ENCODE results near the gene SMARCC1.

Gene SMARCC1

GRCh38 chr3:47794544-47794943, 12.9 kb upstream of the SMARCC1 start:
- no peak overlapping the region for H3K9ac ChIP-seq (ENCODE audit: low read depth, low read length)
- H3K4me1 ChIP-seq (ENCODE audit: control insufficient read depth, insufficient read depth, low read length) = no peaks in the 10 kb centered on the region
- H3K9me3 ChIP-seq (ENCODE audit: control insufficient read depth, insufficient read depth, low read length) = no peaks in the 10 kb centered on the region; the same call in 1 of the 2 replicates
- no peaks in the 10 kb centered on the region for H3K36me3 ChIP-seq (ENCODE audit: control insufficient read depth, insufficient read depth, low read length)
- H3K27ac ChIP-seq (ENCODE audit: low read depth, low read length) = no peak overlapping the region
- no peak overlapping the region for H3K4me3 ChIP-seq (ENCODE audit: low read depth, low read length)
- no peaks in the 10 kb centered on the region for H3K27me3 ChIP-seq (ENCODE audit: control insufficient read depth, insufficient read depth, low read length)

- Histone ChIP-seq H3K4me1 (ENCODE audit: control insufficient read depth, insufficient read depth, low read length) (no peaks in the 10 kb centered on the region), H3K9ac (ENCODE audit: low read depth, low read length) (no peak overlapping the region), H3K4me3 (ENCODE audit: low read depth, low read length) (no peak overlapping the region), H3K9me3 (ENCODE audit: control insufficient read depth, insufficient read depth, low read length) (no peaks in the 10 kb centered on the region; the same call in 1 of the 2 replicates), H3K36me3 (ENCODE audit: control insufficient read depth, insufficient read depth, low read length) (no peaks in the 10 kb centered on the region), H3K27me3 (ENCODE audit: control insufficient read depth, insufficient read depth, low read length) (no peaks in the 10 kb centered on the region), H3K27ac (ENCODE audit: low read depth, low read length) (no peak overlapping the region)
Measured at GRCh38 chr3:47792699-47793098, 11.0 kb upstream of the SMARCC1 start.

- H3K4me3 ChIP-seq (ENCODE audit: low read depth, low read length) = no peak overlapping the region
- H3K4me1 ChIP-seq (ENCODE audit: control insufficient read depth, insufficient read depth, low read length) = no peaks in the 10 kb centered on the region
- no peaks in the 10 kb centered on the region for H3K27me3 ChIP-seq (ENCODE audit: control insufficient read depth, insufficient read depth, low read length)
- no peak overlapping the region for H3K9ac ChIP-seq (ENCODE audit: low read depth, low read length)
- H3K36me3 ChIP-seq (ENCODE audit: control insufficient read depth, insufficient read depth, low read length) = no peaks in the 10 kb centered on the region
- H3K27ac ChIP-seq (ENCODE audit: low read depth, low read length) = no peak overlapping the region
- no peaks in the 10 kb centered on the region; the same call in 1 of the 2 replicates for H3K9me3 ChIP-seq (ENCODE audit: control insufficient read depth, insufficient read depth, low read length)
Measured at GRCh38 chr3:47791193-47791855, 9.6 kb upstream of the SMARCC1 start.

- Histone ChIP-seq H3K27ac (ENCODE audit: low read depth, low read length) (no peak overlapping the region), H3K4me1 (ENCODE audit: control insufficient read depth, insufficient read depth, low read length) (0 out of 2 replicates have a peak, but pooled peaks cover 7% of the 10 kb centered on the region), H3K9me3 (ENCODE audit: control insufficient read depth, insufficient read depth, low read length) (no peaks in the 10 kb centered on the region), H3K36me3 (ENCODE audit: control insufficient read depth, insufficient read depth, low read length) (peaks cover 8% of the 10 kb centered on the region; the same call in 1 of the 2 replicates), H3K27me3 (ENCODE audit: control insufficient read depth, insufficient read depth, low read length) (no peaks in the 10 kb centered on the region), H3K4me3 (ENCODE audit: low read depth, low read length) (no peak overlapping the region), H3K9ac (ENCODE audit: low read depth, low read length) (no peak overlapping the region)
Measured at GRCh38 chr3:47783673-47784072, 2.0 kb upstream of the SMARCC1 start.

GRCh38 chr3:47782446-47783308, 984 bp upstream of the SMARCC1 start:
- peaks cover 17% of the 10 kb centered on the region; the same call in 1 of the 2 replicates for H3K36me3 ChIP-seq (ENCODE audit: control insufficient read depth, insufficient read depth, low read length)
- peak overlapping the region; percentile 98 for H3K4me3 ChIP-seq (ENCODE audit: low read depth, low read length)
- H3K9me3 ChIP-seq (ENCODE audit: control insufficient read depth, insufficient read depth, low read length) = no peaks in the 10 kb centered on the region
- H3K27ac ChIP-seq (ENCODE audit: low read depth, low read length) = peak overlapping the region; percentile 100
- no peaks in the 10 kb centered on the region for H3K27me3 ChIP-seq (ENCODE audit: control insufficient read depth, insufficient read depth, low read length)
- peak overlapping the region; percentile 90 for H3K9ac ChIP-seq (ENCODE audit: low read depth, low read length)
- 0 out of 2 replicates have a peak, but pooled peaks cover 7% of the 10 kb centered on the region for H3K4me1 ChIP-seq (ENCODE audit: control insufficient read depth, insufficient read depth, low read length)

GRCh38 chr3:47780741-47781684, 680 bp downstream of the SMARCC1 start:
- 0 out of 2 replicates have a peak, but pooled peaks cover 7% of the 10 kb centered on the region for H3K4me1 ChIP-seq (ENCODE audit: control insufficient read depth, insufficient read depth, low read length)
- H3K27me3 ChIP-seq (ENCODE audit: control insufficient read depth, insufficient read depth, low read length) = no peaks in the 10 kb centered on the region

GRCh38 chr3:47778746-47779145, 2.9 kb downstream of the SMARCC1 start:
- Histone ChIP-seq H3K9me3 (ENCODE audit: control insufficient read depth, insufficient read depth, low read length) (no peaks in the 10 kb centered on the region), H3K4me1 (ENCODE audit: control insufficient read depth, insufficient read depth, low read length) (0 out of 2 replicates have a peak, but pooled peaks cover 7% of the 10 kb centered on the region), H3K4me3 (ENCODE audit: low read depth, low read length) (0 out of 2 replicates have a peak overlapping the region, but pooled peaks have one; percentile 98), H3K27ac (ENCODE audit: low read depth, low read length) (no peak overlapping the region), H3K27me3 (ENCODE audit: control insufficient read depth, insufficient read depth, low read length) (no peaks in the 10 kb centered on the region), H3K36me3 (ENCODE audit: control insufficient read depth, insufficient read depth, low read length) (peaks cover 21% of the 10 kb centered on the region; the same call in 1 of the 2 replicates), H3K9ac (ENCODE audit: low read depth, low read length) (no peak overlapping the region)

More at GRCh38 chr3:47780741-47781684, 680 bp downstream of the SMARCC1 start:
- H3K9ac ChIP-seq (ENCODE audit: low read depth, low read length) = peak overlapping the region; percentile 99
- H3K36me3 ChIP-seq (ENCODE audit: control insufficient read depth, insufficient read depth, low read length) = peaks cover 21% of the 10 kb centered on the region; the same call in 1 of the 2 replicates
- H3K9me3 ChIP-seq (ENCODE audit: control insufficient read depth, insufficient read depth, low read length) = no peaks in the 10 kb centered on the region
- peak overlapping the region; percentile 100 for H3K27ac ChIP-seq (ENCODE audit: low read depth, low read length)
- peak overlapping the region; percentile 98 for H3K4me3 ChIP-seq (ENCODE audit: low read depth, low read length)

GRCh38 chr3:47772788-47773187, 8.9 kb downstream of the SMARCC1 start:
- Histone ChIP-seq H3K4me3 (ENCODE audit: low read depth, low read length) (no peak overlapping the region), H3K27ac (ENCODE audit: low read depth, low read length) (no peak overlapping the region), H3K36me3 (ENCODE audit: control insufficient read depth, insufficient read depth, low read length) (peaks cover 59% of the 10 kb centered on the region), H3K9me3 (ENCODE audit: control insufficient read depth, insufficient read depth, low read length) (no peaks in the 10 kb centered on the region), H3K27me3 (ENCODE audit: control insufficient read depth, insufficient read depth, low read length) (no peaks in the 10 kb centered on the region), H3K9ac (ENCODE audit: low read depth, low read length) (no peak overlapping the region), H3K4me1 (ENCODE audit: control insufficient read depth, insufficient read depth, low read length) (no peaks in the 10 kb centered on the region)

GRCh38 chr3:47772047-47772446, 9.6 kb downstream of the SMARCC1 start:
- H3K27ac ChIP-seq (ENCODE audit: low read depth, low read length) = no peak overlapping the region
- H3K4me1 ChIP-seq (ENCODE audit: control insufficient read depth, insufficient read depth, low read length) = no peaks in the 10 kb centered on the region
- H3K36me3 ChIP-seq (ENCODE audit: control insufficient read depth, insufficient read depth, low read length) = peaks cover 61% of the 10 kb centered on the region
- no peak overlapping the region for H3K9ac ChIP-seq (ENCODE audit: low read depth, low read length)
- H3K27me3 ChIP-seq (ENCODE audit: control insufficient read depth, insufficient read depth, low read length) = no peaks in the 10 kb centered on the region
- H3K9me3 ChIP-seq (ENCODE audit: control insufficient read depth, insufficient read depth, low read length) = no peaks in the 10 kb centered on the region
- no peak overlapping the region for H3K4me3 ChIP-seq (ENCODE audit: low read depth, low read length)

- Histone ChIP-seq H3K27ac (ENCODE audit: low read depth, low read length) (no peak overlapping the region), H3K9ac (ENCODE audit: low read depth, low read length) (no peak overlapping the region), H3K4me3 (ENCODE audit: low read depth, low read length) (no peak overlapping the region), H3K4me1 (ENCODE audit: control insufficient read depth, insufficient read depth, low read length) (no peaks in the 10 kb centered on the region), H3K36me3 (ENCODE audit: control insufficient read depth, insufficient read depth, low read length) (peaks cover 78% of the 10 kb centered on the region), H3K9me3 (ENCODE audit: control insufficient read depth, insufficient read depth, low read length) (no peaks in the 10 kb centered on the region), H3K27me3 (ENCODE audit: control insufficient read depth, insufficient read depth, low read length) (no peaks in the 10 kb centered on the region)
Measured at GRCh38 chr3:47766186-47766585, 15.5 kb downstream of the SMARCC1 start.

Data from HUES48 (cell line).